Renal pelvis (tissue), 4 donors: Measurements from ENCODE around the gene DGKD. TPM values are rescaled to one million over a fixed set of nuclear protein-coding genes. Genes with fewer than 3 reads are reported as not detected.

Source experiments
- DNase-seq: peaks from one replicate; pipeline ENCODE4 v3.0.0-alpha.2; 2013
- polyA plus RNA-seq, 3 donors: library from polyadenylated mRNA; unstranded; fragments of 120-200 nt; gene quantifications; one replicate each; pipeline ENCODE4 v1.2.1, GENCODE V29; 2013; ENCODE audit not compliant: insufficient read length in 3 of 3

DGKD gene
- polyA plus RNA-seq, 3 donors = 23.5 to 37.6 (median 33.5) TPM

DNA sequence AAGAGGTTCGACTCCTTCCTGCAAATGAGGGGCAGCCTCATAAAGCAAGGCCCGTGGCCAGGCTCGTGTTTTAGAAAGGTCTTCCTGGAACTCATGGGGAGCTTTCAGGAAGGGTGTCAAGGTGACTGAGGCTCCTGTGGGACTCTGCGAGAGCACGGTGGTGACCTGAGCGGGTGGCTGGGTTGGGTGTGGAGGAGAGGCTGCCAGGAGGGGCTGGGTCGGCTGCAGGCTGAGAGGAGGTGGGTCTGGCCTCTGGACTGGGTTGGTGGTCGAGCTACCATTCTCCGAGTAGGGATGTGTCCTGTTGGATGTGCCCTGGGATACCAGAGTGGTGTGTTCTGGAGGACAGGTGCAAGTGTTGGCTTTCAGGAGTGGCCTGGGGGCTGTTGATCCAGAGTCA, 86.4 kb downstream of the DGKD start:
- no peak for DNase-seq

DNA sequence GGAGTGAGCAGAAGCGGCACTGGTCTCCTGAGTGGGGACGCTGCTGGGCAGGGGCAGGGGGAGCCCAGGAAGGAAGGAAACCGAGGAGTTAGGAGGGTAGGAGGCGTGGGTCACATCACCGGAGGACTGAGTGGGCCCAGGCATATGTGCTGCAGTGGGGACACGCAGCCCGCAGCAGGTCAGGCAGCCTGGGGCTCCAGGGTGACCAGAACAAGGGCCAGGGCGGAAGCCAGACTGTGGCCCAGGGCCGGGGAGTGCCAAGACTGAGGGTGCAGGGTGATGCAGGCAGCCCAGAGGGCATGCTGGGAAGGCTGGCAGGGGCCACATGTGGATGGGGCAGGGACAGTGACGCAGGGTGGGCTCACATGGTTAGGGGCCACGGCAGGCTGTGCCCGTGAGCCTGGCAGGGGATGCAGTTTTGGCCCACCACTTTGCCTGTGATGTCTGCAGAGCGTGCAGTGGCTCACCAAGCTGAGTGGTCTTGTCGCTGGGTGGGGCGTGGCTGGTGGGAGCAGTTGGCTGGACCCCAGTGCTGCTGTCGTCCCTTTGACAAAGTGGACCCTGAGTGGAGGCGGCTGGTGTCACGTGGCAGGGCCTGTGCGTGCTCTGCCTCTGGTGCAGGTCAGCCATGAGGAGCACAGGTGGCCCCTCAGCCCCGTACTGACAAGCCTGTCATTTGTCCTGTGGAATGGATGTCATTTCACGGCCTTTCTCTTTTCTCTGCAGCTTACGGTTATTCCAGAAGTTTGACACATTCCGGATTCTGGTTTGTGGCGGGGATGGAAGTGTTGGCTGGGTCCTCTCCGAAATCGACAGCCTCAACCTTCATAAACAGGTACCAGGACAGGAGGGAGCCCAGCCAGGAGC, 87.1 kb downstream of the DGKD start:
- no peak for DNase-seq

DNA sequence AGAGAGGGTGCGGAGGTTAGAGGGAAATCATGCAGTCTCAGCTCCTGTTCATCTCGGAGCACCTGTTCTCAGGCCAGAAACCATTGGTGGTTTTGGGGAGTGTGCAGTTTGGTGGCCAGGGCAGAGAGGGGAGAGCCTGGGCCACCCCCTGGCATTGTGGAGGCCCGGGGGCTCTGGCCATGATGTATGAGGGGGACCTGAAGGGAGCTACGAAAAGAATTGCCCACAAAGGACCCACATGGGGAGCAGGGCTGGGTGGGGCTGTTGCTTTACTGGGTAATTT, 87.7 kb downstream of the DGKD start:
- no peak for DNase-seq

DNA sequence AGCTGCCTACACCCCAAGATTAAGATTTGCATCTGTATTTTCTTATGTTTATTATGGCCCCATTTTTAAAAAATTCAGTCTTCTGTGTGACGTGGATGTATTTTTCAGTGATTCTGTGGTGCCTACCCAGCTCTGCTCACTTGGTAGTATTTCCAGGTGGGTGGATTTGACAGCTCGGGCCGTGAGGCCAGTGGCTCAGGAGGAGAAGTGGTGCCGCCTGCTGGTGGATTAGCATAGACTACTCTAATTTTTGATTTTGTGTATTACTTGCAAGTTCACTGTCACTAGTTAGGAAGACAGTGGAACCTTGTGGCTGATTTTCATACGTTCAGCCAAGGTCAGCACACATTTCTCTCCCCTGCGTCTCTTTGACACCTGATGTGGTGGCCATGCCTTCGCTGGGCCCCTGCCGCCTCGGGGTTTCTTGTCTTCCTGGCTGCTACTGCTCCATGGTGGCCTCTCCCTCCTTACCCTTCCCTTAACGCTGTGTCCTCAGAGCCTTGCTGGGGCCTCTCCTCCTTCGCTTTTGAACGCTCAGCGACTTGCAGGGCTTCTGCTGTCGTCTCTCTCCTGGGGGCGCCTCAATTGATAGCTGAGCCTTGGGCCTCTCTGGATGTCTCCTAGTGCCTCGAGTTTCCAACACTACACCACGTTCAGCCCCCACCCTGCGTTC, 89.4 kb downstream of the DGKD start:
- DNase-seq = peak; percentile 74

DNA sequence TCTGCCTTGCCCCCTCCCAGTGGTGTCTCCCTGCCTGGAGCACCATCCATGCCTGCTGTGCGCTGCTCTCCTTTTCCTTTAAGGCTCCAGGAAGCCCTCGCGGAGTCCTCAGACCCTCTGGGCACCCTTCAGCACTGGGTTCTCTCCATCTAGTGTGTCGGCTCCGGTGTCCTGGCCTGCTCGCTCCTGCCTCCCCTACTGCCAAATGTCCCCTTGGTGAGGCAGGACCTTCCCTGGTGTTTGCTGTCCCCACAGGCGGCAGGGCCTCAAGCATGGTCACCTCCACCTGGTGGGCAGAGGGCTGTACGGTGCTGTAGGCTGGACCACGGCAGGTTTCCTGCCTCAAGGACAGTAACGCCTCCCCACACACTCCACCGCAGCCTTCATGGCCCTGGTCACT, 90.2 kb downstream of the DGKD start:
- DNase-seq = no peak

DNA sequence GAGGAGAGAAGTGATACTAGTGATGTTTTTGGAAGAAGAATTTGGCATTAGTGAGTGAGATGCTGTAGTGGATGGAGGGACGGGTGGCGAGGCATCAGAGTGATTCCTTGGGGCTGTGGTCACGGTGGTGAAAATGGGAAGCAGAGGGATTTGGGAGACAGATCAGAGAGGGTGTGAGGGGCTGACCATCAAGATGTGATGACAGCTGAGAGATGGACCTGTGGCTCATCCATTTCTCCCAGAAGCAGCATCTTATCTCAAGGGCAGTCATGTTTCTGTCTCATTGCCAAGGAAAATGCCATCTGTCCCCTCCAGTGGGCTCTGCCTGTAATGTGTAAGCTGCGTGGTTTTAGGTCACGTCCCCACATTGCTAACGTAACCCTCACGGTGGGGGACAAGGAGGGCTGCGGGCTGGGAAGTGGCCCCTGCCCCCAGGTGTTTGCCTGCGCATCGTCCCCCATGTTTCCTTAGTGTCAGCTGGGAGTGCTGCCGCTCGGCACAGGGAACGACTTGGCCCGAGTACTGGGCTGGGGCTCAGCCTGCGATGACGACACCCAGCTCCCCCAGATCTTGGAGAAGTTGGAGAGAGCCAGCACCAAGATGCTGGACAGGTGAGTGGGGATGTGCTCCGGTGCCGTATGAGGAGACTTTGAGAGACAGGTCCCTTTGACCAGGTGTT, 91.0 kb downstream of the DGKD start:
- DNase-seq = no peak

DNA sequence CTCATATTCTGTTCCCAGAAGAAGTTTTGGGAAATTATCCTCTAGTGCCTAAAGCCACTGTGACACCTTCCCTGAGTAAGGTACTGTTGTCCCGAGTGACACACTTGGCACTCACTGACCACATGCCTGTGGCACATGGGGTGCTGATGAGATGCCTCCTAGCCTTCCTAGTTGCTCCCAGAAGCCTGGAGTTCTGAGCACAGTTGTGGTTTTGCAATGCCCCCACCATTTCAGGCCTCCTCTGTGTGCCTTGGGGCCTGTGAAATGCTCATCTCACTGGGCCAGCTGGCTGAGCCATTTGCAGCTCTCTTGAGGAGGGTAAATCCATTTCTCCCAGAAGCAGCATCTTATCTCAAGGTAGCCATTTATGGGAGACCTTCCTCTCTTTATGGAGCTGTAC, 91.8 kb downstream of the DGKD start:
- DNase-seq = no peak

DNA sequence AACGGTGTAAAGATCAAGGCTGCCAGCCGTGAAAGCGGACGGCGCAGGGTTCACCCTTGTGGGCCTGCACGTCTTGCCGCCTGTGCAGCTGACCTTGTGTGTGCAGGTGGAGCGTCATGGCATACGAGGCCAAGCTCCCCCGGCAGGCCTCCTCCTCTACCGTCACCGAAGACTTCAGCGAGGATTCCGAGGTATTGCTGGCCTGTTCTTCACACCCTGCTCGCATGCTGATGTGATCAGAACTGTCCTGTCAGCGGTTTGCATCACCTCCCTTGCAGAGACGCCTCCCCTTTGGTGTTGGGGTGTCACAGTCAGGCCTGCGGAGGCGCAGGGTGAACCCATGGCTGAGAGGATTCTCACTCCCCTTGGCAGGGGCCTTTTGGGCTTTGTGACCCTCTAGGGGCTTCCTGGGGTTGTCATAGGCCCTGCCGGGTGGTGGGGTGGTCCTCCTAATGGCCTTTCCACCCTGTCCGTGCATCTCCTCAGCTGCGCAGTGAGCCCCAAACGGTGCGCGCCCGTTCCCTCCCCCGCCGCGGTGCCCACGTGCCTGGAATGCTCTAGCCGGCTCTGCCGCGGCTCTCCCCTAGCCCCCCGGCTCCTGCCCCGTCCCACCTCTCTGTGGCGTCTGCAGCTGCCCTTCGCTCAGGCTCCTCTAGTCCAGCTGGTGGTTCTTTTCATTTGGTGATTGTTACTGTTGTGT, 92.5 kb downstream of the DGKD start:
- DNase-seq = no peak

DNA sequence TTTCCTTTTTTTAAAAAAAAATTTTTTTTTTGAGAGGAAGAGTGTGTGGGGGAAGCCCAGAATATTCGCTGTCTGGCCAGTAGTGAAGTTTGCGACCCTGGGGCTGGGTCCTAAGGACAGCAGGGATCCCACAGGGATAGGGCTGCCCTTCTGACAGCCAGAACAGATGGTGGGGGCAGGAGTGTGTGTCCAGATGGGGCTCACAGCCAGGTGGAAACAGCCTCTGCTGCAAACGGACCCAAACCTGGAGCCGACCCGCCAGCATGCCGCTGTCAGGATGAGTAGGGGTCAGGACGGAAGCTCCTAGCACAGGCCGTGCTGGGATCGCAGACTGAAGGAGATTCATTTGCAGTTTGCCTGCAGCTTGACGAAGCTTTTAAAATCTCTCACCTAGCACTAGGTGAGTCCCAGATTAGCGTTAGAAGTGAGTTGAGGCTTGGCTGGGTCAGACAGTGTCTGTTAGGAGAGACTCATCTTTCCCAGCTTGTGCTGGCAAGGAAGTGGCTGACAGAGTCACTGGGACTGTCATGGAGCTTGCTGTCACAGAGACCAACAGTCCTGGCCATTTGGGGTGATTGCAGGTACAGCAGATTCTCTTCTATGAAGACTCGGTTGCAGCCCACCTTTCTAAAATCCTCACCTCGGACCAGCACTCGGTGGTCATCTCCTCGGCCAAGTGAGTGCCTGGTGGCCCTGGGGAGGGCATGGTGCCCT, 93.4 kb downstream of the DGKD start:
- no peak for DNase-seq

DNA sequence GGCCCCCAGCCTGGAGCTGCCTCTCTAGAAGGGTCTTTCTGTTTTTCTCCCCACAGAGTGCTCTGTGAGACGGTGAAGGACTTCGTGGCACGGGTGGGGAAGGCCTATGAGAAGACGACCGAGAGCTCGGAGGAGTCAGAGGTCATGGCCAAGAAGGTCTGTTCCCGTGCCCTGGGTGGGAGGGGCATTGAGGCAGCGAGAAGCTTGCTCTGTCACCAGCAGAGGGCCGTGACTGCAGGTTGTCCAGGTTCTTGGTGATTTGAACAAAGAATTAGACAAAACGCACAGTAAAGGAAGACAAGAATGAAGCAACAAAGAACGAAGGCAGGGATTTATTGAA, 93.9 kb downstream of the DGKD start:
- DNase-seq = no peak

DNA sequence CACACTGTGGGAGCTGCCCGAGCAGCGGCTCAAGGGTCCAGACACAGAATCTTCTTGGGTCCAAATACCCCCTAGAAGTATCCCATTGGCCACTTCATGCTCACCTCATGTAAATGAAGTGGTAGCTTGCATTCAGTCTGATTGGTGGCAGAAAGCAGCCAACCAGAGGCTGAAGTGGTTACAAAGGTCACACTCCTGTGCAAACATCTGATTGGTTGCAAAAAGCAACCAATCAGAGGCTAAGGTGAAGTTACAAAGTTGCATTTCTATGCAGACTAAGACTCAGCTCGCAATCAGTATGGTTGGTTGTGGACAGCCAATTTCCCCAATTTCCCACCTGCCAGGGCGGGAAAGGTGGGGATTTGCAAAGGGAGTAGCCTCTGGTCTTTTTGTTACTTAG, 94.3 kb downstream of the DGKD start:
- no peak for DNase-seq

DNA sequence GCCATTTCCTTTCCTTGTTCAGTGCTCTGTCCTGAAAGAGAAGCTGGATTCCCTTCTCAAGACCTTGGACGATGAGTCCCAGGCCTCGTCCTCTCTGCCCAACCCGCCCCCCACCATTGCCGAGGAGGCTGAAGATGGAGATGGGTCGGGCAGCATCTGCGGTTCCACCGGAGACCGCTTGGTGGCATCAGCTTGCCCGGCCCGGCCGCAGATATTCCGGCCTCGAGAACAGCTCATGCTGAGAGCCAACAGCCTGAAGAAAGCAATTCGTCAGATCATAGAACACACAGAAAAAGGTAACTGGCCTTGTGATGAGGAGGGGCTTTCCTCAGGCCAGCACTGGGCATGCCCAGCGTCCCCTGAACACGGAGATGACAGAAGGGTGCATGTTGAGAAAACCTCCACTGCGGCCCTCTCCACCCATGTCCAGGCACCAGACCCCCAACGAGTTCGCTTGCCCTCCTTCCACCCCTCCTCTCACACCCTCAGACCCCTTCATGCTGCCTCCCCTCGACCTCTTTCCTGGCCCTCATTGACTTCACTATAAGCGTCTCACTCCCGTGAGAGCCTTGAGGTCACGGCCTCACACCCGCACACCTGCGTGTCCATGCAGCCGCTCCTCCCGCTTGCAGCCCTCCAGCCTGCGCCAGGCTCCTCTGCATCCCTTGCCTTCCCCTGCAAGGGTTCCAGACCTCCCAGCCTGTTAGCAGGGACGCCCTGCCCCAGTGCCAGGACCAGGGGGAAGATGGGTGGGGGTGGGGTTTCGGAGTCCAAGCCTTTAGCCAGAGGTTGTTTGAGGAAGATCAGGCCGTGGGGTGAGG, 95.0 kb downstream of the DGKD start:
- no peak for DNase-seq

DNA sequence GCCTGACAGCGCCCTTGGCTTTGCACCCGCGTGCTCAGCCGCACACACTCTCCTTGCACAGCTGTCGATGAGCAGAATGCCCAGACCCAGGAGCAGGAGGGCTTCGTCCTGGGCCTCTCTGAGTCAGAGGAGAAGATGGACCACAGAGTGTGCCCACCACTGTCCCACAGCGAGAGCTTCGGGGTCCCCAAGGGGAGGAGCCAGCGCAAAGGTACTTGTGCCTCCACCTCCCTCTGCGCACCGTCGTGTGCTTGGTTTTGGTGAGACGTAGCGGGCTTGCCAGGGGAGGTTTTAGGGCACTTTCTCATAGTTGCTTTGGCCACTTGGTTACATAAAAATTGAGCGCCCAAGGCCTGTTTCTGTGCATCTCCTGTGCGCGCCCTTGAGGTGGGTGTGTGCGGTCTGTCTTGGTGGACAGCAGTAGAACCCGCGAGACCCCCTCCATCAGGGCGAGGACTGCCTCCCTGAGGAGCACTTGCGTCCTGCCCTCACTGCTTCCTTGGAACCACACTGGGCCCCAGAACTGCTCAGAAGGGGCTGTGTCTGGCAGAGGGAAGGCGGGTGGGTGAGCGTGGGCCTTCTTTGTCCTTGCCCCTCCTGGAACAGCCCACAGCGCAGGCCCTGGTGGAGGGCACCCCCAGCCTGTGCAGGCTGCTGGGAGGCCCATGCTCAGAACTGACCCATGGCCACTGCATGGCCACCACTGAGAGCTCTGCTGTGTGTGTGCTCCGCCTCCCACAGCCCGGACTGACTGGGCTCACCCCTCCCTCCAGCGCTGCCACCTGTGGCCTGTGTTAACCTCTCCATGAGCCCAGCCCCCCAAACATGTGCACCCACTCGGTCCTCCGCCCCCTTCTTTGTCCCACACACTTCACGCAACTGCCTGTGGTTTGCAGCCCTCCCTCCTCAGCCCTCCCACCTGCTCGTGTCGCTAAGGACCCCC, 95.9 kb downstream of the DGKD start:
- DNase-seq = no peak

DNA sequence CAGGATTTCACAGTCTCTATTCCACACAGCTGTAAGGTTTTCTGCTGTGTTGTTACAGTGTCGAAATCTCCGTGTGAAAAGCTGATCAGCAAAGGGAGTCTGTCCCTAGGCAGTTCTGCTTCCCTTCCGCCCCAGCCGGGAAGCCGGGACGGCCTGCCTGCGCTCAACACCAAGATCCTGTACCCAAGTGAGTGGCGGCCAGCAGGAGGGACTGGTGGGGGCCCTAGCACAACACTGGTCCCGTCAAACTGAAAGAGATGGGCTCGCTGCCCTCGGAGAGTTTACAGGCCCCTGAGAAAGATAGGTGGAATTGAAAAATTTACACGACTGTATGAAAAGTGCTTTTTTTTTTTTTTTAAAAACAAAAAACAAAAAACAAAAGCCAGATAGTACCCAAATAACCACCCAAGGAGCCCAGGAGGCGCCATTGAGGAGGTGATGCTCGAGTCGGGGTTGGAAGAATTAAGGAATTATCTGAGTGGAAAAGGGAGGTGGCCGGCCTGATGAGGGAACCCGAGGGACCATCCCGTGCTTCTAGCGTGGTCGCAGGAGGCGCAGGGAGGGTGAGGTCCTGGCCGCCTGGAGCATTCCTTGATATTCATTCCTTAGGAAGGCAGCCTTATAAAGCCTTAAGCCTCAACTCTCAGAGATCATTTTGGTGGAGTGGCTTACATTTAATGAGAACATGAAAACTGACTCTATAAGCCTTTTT, 96.7 kb downstream of the DGKD start:
- no peak for DNase-seq

DNA sequence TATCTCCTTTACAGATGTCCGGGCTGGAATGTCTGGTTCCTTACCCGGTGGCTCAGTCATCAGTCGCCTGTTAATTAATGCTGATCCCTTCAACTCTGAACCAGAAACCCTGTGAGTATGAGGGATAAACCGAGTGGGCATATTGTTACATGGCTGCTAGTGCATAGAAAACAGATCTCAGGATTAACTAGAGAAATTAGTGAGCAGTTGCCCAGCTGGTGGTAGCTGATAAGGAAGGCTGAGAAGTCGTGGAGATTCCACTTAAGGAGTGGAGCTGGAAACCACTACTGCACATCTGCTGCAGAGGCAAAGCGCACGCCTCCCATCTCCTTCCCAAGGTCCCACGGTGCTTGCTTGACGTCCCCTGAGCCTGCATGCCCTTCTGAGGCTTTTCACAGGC, 97.7 kb downstream of the DGKD start:
- no peak for DNase-seq

DNA sequence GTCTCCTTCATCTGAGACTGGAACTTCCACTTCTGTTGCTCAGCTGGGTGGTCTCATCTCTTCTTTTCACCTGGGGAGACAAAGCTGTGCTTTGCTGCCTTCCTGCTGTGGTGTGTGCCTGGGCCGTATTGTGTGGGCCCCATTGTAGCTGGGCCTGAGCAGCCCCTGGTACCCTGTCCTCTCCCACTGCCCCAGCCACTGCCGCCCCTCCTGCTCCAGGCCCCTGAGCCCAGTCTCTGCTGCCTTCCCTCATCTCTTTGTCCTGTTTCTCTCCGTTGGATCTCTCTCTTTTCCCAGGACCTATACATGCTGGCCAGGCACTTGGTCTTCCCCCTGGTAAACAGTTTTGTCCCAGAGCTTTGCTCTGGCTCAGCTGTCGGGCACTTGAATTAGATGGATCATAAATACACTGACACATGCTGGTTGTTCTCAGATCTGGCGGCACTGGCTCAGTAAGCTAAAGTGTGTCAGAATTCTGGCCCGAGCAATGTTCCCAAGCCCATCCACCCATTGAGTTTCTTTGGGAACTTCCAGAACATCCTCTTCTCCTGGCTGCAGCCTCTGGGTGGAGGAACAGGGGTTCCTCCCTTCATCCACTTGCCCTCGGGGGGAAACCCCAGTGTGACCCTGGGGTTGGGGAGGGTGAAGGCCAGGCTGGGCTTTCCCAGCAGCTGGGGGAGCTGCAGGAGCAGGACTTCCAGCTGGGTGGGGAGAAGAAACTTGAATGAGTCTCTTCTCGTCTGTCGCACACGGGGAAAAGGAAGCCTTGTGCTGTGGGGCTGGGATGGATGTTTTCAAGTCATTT, 99.0 kb downstream of the DGKD start:
- no peak for DNase-seq

DNA sequence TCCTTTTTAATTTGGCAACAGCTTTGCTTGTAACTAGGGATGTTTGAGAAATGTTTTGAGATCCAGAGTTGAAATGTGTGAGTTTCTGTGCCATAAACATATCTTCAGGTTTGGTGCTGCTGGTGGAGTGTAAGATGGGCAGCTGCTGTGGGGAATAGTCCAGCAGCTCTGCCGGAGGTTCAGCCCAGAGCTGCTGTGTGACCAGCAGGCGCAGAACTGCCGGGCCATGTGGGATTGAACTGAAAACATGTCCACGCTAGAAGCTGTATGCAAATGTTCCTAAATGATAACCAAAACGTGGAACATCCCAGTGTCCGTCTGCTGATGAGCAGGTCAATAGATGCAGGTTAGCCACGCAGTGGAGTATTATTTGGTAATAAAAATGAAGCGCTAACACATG, 99.6 kb downstream of the DGKD start:
- DNase-seq = no peak

DNA sequence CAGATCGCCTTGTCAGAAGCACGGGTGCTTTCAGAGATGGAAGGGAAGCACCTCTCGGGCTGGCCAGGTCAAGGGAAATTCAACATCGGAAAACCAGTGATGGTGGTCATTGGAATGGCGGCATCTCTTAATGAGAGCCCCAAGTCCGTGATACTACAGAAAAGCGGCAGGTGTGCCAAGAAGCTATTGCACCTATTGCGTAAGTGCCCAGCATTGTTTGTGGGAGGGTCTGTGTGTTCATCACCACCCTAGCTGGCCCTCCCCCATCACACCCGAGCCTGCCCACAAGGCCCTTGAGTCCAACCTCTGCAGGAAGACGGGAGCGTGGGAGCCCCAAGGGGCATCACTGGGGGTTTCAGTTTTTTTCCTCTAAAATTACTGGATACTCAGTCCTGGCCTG, 100.7 kb downstream of the DGKD start:
- no peak for DNase-seq
